HCT116 (cell line): Measurements from ENCODE around the gene NFIA.

ENCODE experiments used
- ATF3 ChIP-seq: IDR thresholded peaks from 2 replicates; pipeline ENCODE4 v1.6.1; 2012
- CTCF ChIP-seq, 3 experiments: fragments of 200-600 bp in 1 of 3; sonication (generic) in 1 of 3; IDR thresholded peaks in 2 of 3; conservative IDR thresholded peaks in 1 of 3; 2 replicates each; pipeline ENCODE4 v1.5.1; 2012 to 2017; ENCODE audit warnings: low read depth in 2 of 3, low read length in 2 of 3, antibody characterized with exemption in 1 of 3, borderline replicate concordance in 1 of 3, control low read depth in 1 of 3, mild to moderate bottlenecking in 1 of 3, mixed read lengths in 1 of 3, mixed run types in 1 of 3, moderate library complexity in 1 of 3; ENCODE audit not compliant: insufficient read depth in 1 of 3
- MAX ChIP-seq: IDR thresholded peaks from 2 replicates; pipeline ENCODE4 v1.6.1; 2012
- POLR2A ChIP-seq: IDR thresholded peaks from 2 replicates; pipeline ENCODE4 v1.7.0; 2011; ENCODE audit warnings: borderline replicate concordance; ENCODE audit not compliant: insufficient read depth, insufficient read length; ENCODE audit errors: extremely low read depth
- RAD21 ChIP-seq: IDR thresholded peaks from 2 replicates; pipeline ENCODE4 v1.6.1; 2012; ENCODE audit warnings: low read depth, mild to moderate bottlenecking
- REST ChIP-seq: IDR thresholded peaks from 2 replicates; pipeline ENCODE4 v1.6.1; 2012; ENCODE audit warnings: low read depth
- SIN3A ChIP-seq: IDR thresholded peaks from 2 replicates; pipeline ENCODE4 v1.6.1; 2012; ENCODE audit warnings: low read depth
- SP1 ChIP-seq: IDR thresholded peaks from 2 replicates; pipeline ENCODE4 v1.6.1; 2012; ENCODE audit warnings: low read depth
- TCF7L2 ChIP-seq: IDR thresholded peaks from 2 replicates; pipeline ENCODE4 v1.7.0; 2011; ENCODE audit warnings: borderline replicate concordance, inconsistent platforms; ENCODE audit not compliant: insufficient read depth, insufficient read length; ENCODE audit errors: extremely low read depth
- ZNF274 ChIP-seq: fragments of 200-500 bp; sonication (Bioruptor generic); IDR thresholded peaks from 2 replicates; pipeline ENCODE4 v1.6.1; 2014; ENCODE audit warnings: mild to moderate bottlenecking, low read depth, low read length, inconsistent platforms

GRCh38 chr1:61423643-61424042 lies 341.3 kb downstream of the NFIA start:
- no peak for TF ChIP-seq SP1
- no peak for TF ChIP-seq CTCF (IDR thresholded peaks at IDR 0.05 in 2 of 3, conservative IDR thresholded peaks at IDR 0.05 in 1 of 3; ENCODE audit: borderline replicate concordance in 1 of 3, insufficient read depth in 1 of 3, low read depth in 2 of 3, low read length in 2 of 3)
- TF ChIP-seq RAD21: no peak
- no peak for TF ChIP-seq POLR2A
- no peak for TF ChIP-seq ZNF274
- TF ChIP-seq TCF7L2: no peak
- no peak for TF ChIP-seq SIN3A
- TF ChIP-seq MAX: no peak
- no peak for TF ChIP-seq ATF3
- no peak for TF ChIP-seq REST
